PFSK-1 (cell line): ENCODE measurements around the gene AKAP6.

Experiments used
- FOXP2 ChIP-seq: optimal IDR thresholded peaks from 2 replicates; pipeline ENCODE3; 2011; ENCODE audit warnings: borderline replicate concordance, control low read depth, inconsistent platforms; ENCODE audit not compliant: insufficient read depth; ENCODE audit errors: extremely low read length, extremely low read depth
- POLR2AphosphoS5 ChIP-seq: IDR thresholded peaks from 2 replicates; pipeline ENCODE4 v1.6.1; 2012; ENCODE audit warnings: low read depth, mild to moderate bottlenecking, control low read depth, low read length, moderate library complexity
- SIN3A ChIP-seq: IDR thresholded peaks from 2 replicates; pipeline ENCODE4 v1.6.1; 2012; ENCODE audit warnings: mild to moderate bottlenecking, low read length, moderate library complexity, borderline replicate concordance; ENCODE audit not compliant: insufficient read depth
- TAF1 ChIP-seq: IDR thresholded peaks from 2 replicates; pipeline ENCODE4 v1.6.1; 2012; ENCODE audit warnings: low read length, control low read depth, borderline replicate concordance; ENCODE audit not compliant: insufficient read depth
- TF ChIP-seq, protein P1 (sequence below), 2 experiments: IDR thresholded peaks; 2 replicates each; pipeline versions ENCODE4 v1.6.1 to v1.8.0; 2011 to 2012; ENCODE audit warnings: low read depth in 2 of 2, low read length in 2 of 2, control low read depth in 1 of 2, inconsistent platforms in 1 of 2, mild to moderate bottlenecking in 1 of 2, moderate library complexity in 1 of 2; ENCODE audit not compliant: insufficient read depth in 1 of 2

The AKAP6 gene

DNA sequence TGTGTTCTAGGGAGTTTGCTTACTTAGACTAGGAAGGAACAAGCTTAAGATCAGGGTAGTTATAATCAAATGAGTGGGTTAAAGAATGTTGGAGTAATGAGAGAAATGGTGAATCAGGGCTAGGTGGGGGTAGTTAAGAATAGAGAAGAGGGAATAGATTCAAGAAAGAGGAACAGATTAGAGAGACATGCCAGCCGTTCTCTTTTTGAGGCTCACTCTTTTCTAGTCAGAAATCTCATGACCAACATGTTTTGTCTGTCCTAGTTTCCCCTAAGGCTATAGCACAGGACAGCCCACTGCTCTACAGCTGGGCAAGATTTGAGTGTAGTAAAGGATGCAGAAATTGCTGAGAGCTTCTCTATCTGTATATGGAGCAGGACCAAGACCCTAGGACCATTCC lies 258.4 kb downstream of the AKAP6 start:
- TF ChIP-seq, protein P1, sequence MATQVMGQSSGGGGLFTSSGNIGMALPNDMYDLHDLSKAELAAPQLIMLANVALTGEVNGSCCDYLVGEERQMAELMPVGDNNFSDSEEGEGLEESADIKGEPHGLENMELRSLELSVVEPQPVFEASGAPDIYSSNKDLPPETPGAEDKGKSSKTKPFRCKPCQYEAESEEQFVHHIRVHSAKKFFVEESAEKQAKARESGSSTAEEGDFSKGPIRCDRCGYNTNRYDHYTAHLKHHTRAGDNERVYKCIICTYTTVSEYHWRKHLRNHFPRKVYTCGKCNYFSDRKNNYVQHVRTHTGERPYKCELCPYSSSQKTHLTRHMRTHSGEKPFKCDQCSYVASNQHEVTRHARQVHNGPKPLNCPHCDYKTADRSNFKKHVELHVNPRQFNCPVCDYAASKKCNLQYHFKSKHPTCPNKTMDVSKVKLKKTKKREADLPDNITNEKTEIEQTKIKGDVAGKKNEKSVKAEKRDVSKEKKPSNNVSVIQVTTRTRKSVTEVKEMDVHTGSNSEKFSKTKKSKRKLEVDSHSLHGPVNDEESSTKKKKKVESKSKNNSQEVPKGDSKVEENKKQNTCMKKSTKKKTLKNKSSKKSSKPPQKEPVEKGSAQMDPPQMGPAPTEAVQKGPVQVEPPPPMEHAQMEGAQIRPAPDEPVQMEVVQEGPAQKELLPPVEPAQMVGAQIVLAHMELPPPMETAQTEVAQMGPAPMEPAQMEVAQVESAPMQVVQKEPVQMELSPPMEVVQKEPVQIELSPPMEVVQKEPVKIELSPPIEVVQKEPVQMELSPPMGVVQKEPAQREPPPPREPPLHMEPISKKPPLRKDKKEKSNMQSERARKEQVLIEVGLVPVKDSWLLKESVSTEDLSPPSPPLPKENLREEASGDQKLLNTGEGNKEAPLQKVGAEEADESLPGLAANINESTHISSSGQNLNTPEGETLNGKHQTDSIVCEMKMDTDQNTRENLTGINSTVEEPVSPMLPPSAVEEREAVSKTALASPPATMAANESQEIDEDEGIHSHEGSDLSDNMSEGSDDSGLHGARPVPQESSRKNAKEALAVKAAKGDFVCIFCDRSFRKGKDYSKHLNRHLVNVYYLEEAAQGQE (IDR thresholded peaks at IDR 0.05; ENCODE audit: insufficient read depth in 1 of 2, low read depth in 2 of 2, low read length in 2 of 2) = no peak
- TF ChIP-seq POLR2AphosphoS5 (no peak), TAF1 (no peak), SIN3A (no peak), FOXP2 (no peak)

DNA sequence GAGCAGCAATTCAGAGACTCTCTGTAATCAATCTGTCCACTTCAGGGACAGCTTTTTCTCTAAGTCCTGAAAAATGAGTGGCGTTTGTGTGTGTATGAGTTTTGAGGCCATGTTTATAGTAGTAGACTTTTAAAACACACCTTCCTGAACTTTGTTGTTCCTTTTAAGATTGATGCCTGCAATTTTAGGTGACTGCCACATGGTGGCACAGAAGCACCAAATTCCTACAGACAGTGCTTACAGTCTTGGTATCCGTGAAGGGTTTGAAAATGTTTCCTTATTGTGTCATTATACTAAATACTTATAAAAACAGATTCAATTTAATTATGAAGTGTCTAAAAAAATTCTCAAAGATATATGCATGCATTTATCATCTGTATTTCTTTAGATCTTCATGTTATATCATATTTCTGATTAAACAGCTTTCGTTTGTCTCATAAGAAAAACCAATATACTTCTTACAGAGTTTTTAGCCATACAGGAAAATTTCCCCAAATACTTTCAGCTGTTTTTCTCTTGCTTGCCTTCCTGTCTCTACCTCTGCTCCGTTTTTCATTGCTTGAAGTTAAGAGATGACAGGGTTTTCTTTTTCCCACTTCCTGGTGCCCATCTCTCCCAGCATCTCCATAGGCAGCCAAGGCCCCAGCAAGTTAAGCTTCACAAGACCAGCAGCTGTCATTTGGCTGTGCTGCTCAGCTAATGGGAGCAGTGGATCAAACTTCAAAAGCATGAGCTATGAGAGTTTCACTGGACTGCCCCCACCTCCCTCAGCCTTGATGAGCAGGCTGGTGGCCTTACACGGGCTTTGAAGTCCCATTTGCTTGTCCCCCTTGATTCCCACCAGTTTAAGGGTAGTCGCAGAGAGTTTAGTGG lies 259.6 kb downstream of the AKAP6 start:
- TF ChIP-seq FOXP2 (no peak), SIN3A (no peak), POLR2AphosphoS5 (no peak), TAF1 (no peak)
- TF ChIP-seq, protein P1 (IDR thresholded peaks at IDR 0.05; ENCODE audit: insufficient read depth in 1 of 2, low read depth in 2 of 2, low read length in 2 of 2) = no peak

DNA sequence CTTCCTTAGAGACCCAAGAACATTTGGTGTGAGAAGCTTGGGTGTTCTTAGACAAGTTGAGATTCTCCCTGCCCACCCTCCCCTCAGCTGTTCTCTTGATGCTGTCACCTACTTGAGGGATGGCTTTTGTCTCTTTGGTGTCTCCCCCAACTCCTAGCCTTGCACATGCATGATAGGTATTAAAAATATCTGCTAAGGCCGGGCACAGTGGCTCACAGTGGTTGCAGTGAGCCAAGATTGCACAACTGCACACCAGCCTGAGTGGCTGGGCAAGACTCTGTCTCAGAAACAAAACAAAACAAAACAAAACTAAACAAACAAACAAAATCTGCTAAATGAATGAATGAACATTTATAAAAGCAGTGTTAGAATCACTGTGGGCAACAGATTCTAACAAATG lies 261.1 kb downstream of the AKAP6 start:
- TF ChIP-seq POLR2AphosphoS5 = no peak
- no peak for TF ChIP-seq TAF1
- no peak for TF ChIP-seq SIN3A
- no peak for TF ChIP-seq FOXP2
- TF ChIP-seq, protein P1 (IDR thresholded peaks at IDR 0.05; ENCODE audit: insufficient read depth in 1 of 2, low read depth in 2 of 2, low read length in 2 of 2) = no peak

DNA sequence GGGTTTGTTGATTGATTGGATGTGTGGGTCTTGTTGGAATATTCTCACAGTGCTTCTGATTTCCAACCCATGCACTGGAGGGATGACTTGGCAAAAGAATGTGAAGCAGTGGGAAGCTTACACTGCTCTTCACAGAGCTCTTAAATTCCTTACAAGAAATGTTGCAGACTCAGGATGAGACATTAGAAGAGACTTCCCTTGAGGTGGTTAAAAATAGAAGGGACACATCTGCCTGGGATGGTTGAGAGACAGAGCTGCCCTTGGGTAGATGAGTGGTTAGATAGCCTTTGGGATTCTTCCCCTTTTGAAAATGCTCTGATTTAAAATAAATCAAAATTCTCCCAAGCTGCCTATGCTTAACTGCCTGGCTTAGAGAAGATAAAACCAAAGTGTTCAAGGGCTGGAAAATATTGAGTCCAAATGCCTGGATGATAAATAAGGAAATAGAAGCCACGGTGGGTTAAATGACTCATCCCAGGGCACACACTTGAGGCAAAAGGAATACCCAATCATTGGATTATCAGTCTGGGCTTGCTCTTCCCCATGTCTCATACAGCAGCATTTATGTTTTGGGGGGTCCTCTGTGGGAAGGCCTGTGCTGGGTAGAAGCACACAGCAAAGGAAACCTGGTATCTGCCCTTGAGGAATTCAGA lies 264.3 kb downstream of the AKAP6 start:
- TF ChIP-seq TAF1 (no peak), SIN3A (no peak), POLR2AphosphoS5 (no peak), FOXP2 (no peak)
- TF ChIP-seq, protein P1 (IDR thresholded peaks at IDR 0.05; ENCODE audit: insufficient read depth in 1 of 2, low read depth in 2 of 2, low read length in 2 of 2) = no peak
